ENCODE measurements around the gene NAA11.

NAA11 gene

DNA sequence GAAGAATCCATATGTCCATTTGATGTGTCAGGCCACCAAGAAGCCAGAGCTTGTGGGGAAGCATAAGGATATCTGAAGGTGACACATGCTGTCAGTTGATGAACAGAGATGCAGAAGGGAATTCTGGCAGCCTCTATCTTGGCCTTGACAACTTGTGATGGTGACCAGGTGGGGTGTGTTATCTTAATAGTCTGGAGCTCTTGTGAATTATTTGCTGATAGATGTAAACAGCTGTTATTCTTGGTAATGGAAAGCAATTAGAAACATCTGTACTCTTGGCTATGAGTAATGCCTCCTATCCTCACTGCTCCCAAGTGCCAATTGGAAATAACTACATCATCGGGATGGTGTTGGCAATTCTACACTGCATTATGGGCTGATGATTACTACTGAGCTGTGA lies 51.9 kb downstream of the NAA11 start:
- H3K27ac ChIP-seq (ENCODE audit: insufficient read depth, low read length, poor library complexity, severe bottlenecking) = no peak overlapping the region
- H3K4me3 ChIP-seq (ENCODE audit: insufficient read depth, low read depth, low read length, poor library complexity, severe bottlenecking) = no peak overlapping the region
- no peak for DNase-seq
- no peaks in the 10 kb centered on the region for H3K9me3 ChIP-seq (ENCODE audit: control insufficient read depth, low read length)
- H3K36me3 ChIP-seq (ENCODE audit: control insufficient read depth, insufficient read depth, low read length) = no peaks in the 10 kb centered on the region
- no peaks in the 10 kb centered on the region for H3K27me3 ChIP-seq (replicated peaks; ENCODE audit: control insufficient read depth, insufficient read depth, low read length, poor library complexity, severe bottlenecking)
- no peaks in the 10 kb centered on the region for H3K4me1 ChIP-seq (ENCODE audit: control insufficient read depth, insufficient read depth, low read length, poor library complexity, severe bottlenecking)

DNA sequence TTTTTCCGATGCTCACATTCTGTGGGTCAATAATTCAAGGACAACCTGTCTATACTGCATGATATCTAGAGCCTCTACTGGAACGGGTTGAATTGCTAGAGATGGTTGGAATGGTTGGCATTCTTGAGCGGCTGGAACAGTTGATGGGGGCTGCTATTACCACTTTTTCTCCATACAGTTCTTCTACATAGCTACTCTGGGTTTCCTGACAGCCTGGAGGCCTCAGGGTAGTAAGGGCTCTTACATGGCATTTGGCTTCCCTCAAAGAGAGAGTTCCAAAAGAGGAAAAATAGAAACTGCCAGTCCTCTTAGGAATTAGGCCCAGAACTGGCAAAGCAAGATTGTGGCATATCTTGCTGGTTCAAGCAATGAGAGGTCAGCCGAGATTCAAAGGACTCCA lies 53.1 kb downstream of the NAA11 start:
- Histone ChIP-seq H3K9me3 (ENCODE audit: control insufficient read depth, low read length) (no peaks in the 10 kb centered on the region), H3K27ac (ENCODE audit: insufficient read depth, low read length, poor library complexity, severe bottlenecking) (no peak overlapping the region), H3K4me3 (ENCODE audit: insufficient read depth, low read depth, low read length, poor library complexity, severe bottlenecking) (no peak overlapping the region), H3K27me3 (replicated peaks; ENCODE audit: control insufficient read depth, insufficient read depth, low read length, poor library complexity, severe bottlenecking) (no peaks in the 10 kb centered on the region), H3K4me1 (ENCODE audit: control insufficient read depth, insufficient read depth, low read length, poor library complexity, severe bottlenecking) (no peaks in the 10 kb centered on the region), H3K36me3 (ENCODE audit: control insufficient read depth, insufficient read depth, low read length) (no peaks in the 10 kb centered on the region)
- no peak for DNase-seq

DNA sequence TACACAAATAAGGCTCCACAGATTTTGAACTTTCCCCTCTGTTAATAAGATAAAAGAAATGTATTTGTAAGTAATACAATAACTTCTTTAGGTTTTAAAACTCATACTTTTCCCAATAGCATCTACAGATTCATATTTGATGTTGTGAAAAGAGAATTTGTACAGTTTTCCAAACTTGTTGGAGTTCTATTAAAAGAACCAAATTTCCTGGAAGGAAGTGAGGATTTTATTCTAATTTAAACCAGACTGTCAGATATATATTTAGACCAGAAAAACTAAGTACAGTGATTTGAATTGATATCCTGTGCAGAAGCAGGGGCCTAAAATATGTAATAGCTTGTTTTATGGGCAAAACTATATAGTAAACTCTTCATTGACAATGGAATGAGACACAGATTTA lies 53.7 kb downstream of the NAA11 start:
- Histone ChIP-seq H3K36me3 (ENCODE audit: control insufficient read depth, insufficient read depth, low read length) (no peaks in the 10 kb centered on the region), H3K27me3 (replicated peaks; ENCODE audit: control insufficient read depth, insufficient read depth, low read length, poor library complexity, severe bottlenecking) (no peaks in the 10 kb centered on the region), H3K4me1 (ENCODE audit: control insufficient read depth, insufficient read depth, low read length, poor library complexity, severe bottlenecking) (no peaks in the 10 kb centered on the region), H3K27ac (ENCODE audit: insufficient read depth, low read length, poor library complexity, severe bottlenecking) (no peak overlapping the region), H3K4me3 (ENCODE audit: insufficient read depth, low read depth, low read length, poor library complexity, severe bottlenecking) (no peak overlapping the region), H3K9me3 (ENCODE audit: control insufficient read depth, low read length) (no peaks in the 10 kb centered on the region)
- no peak for DNase-seq

DNA sequence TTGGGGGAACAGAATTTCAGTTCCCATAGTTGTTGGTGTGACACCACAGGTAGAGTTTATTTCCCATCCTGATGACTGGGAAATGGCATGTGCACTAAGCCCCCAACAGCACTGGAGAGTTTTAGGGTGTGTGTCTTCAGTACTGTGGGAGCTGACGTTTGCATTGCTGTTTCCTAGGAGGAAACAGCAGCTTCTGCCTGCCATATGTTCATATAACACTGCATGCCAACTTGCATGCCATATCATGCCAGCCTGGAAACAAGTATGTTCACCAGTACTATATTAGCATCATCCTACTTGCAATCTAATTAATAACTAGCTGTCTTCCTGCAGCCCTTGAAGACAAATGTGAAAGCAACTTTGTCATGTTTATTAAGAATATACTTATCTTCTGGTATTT lies 58.2 kb downstream of the NAA11 start:
- H3K4me1 ChIP-seq (ENCODE audit: control insufficient read depth, insufficient read depth, low read length, poor library complexity, severe bottlenecking) = no peaks in the 10 kb centered on the region

More for the DNA sequence above, 58.2 kb downstream of the NAA11 start:
- Histone ChIP-seq H3K36me3 (ENCODE audit: control insufficient read depth, insufficient read depth, low read length) (no peaks in the 10 kb centered on the region), H3K9me3 (ENCODE audit: control insufficient read depth, low read length) (no peaks in the 10 kb centered on the region), H3K27me3 (replicated peaks; ENCODE audit: control insufficient read depth, insufficient read depth, low read length, poor library complexity, severe bottlenecking) (no peaks in the 10 kb centered on the region), H3K27ac (ENCODE audit: insufficient read depth, low read length, poor library complexity, severe bottlenecking) (no peak overlapping the region), H3K4me3 (ENCODE audit: insufficient read depth, low read depth, low read length, poor library complexity, severe bottlenecking) (no peak overlapping the region)
- no peak for DNase-seq
